GM21576 (cell line): ENCODE measurements around the gene ALDH1A2.
"Not testable (repeated sequence)": the region's sequence is repeated elsewhere in the genome, so short reads cannot be mapped to it uniquely, and the experiment has no call there.

Source experiments
- ATAC-seq: cut with Tn5 transposase; IDR thresholded peaks from one replicate; pipeline ENCODE4 v1.9.1; 2021; ENCODE audit warnings: mild to moderate bottlenecking, moderate library complexity; ENCODE audit not compliant: unreplicated experiment

ALDH1A2 gene

GRCh38 chr15:58065445-58066041, at the start of gene ALDH1A2:
Gene ALDH1A2 (minus strand): TSS chr15:58065711. CDS start chr15:58065650, 61 bp downstream.
- ATAC-seq, result no peak

GRCh38 chr15:58114812-58115211, 49.3 kb upstream of the ALDH1A2 start:
- no peak for ATAC-seq

GRCh38 chr15:58114388-58114787, 48.9 kb upstream of the ALDH1A2 start:
- no peak for ATAC-seq

GRCh38 chr15:58113358-58113757, 47.8 kb upstream of the ALDH1A2 start:
- ATAC-seq, result not testable (repeated sequence)

GRCh38 chr15:58111718-58112104, 46.2 kb upstream of the ALDH1A2 start:
- ATAC-seq, result no peak

- no peak for ATAC-seq
Measured at GRCh38 chr15:58110999-58111717, 45.6 kb upstream of the ALDH1A2 start.

GRCh38 chr15:58109419-58109818, 43.9 kb upstream of the ALDH1A2 start:
- ATAC-seq, result no peak

- no peak for ATAC-seq
Measured at GRCh38 chr15:58108117-58108516, 42.6 kb upstream of the ALDH1A2 start.

- ATAC-seq, result no peak
Measured at GRCh38 chr15:58103482-58103881, 38.0 kb upstream of the ALDH1A2 start.

GRCh38 chr15:58096529-58097084, 31.1 kb upstream of the ALDH1A2 start:
- ATAC-seq, result no peak

- ATAC-seq, result no peak
Measured at GRCh38 chr15:58095415-58095814, 29.9 kb upstream of the ALDH1A2 start.

GRCh38 chr15:58087871-58088270, 22.4 kb upstream of the ALDH1A2 start:
- ATAC-seq, result no peak

GRCh38 chr15:58086491-58086890, 21.0 kb upstream of the ALDH1A2 start:
- no peak for ATAC-seq

GRCh38 chr15:58083526-58083925, 18.0 kb upstream of the ALDH1A2 start:
- ATAC-seq, result no peak

- no peak for ATAC-seq
Measured at GRCh38 chr15:58081891-58082290, 16.4 kb upstream of the ALDH1A2 start.

- no peak for ATAC-seq
Measured at GRCh38 chr15:58081456-58081855, 15.9 kb upstream of the ALDH1A2 start.

GRCh38 chr15:58080959-58081358, 15.4 kb upstream of the ALDH1A2 start:
- not testable (repeated sequence) for ATAC-seq

- ATAC-seq, result no peak
Measured at GRCh38 chr15:58080398-58080797, 14.9 kb upstream of the ALDH1A2 start.

GRCh38 chr15:58078591-58078990, 13.1 kb upstream of the ALDH1A2 start:
- ATAC-seq, result no peak

GRCh38 chr15:58077427-58077826, 11.9 kb upstream of the ALDH1A2 start:
- ATAC-seq, result no peak

- no peak for ATAC-seq
Measured at GRCh38 chr15:58074452-58074851, 8.9 kb upstream of the ALDH1A2 start.

GRCh38 chr15:58070801-58071418, 5.4 kb upstream of the ALDH1A2 start:
- ATAC-seq, result no peak
